ENCODE results near the gene DLGAP1.

DLGAP1 gene

DNA sequence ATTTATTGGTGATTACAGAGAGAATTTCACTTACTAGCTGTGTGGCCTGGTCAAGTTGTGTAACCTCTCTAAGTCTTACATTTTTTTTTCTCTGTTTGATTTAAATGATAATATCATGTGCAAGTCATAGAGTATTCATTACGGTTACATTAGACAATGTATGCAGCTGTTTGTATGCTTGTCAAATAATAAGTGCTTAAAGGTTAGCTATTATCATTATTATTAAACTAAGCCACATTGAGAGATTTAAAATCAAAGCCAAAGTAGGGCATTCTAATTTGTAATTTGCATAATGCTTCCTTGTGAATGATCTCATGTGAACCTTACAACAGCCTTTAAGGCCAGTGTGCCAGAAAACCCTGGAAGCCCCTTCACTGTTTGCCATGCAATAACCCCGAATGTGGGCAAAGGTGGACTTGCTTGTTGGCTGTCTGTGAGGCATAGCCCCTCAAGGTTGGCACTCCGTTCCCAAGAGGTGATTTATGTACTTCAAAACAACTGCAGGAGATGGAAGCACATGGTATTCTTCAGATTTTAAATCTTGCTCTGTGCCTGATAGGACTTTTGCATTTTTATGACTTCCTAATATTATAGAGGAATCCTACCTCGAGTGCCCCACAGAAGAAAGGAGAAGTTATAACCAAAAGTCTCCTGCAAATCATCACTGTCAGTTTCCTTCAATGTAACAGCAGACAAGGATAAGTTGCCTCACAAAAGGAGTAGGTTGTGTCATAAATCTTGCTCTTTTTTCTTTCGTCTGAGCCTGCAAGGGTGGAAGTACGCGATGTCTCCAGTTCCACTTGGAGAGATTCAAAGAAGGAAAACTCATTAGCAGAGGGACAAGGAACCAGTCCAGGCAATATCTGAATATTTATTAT, 733.1 kb downstream of the DLGAP1 start:
- ATAC-seq = no peak
- TF ChIP-seq ESRRG (CRISPR knock-in tag; IDR thresholded peaks at IDR 0.05) (no peak), BACH2 (CRISPR knock-in tag; IDR thresholded peaks at IDR 0.05; ENCODE audit: borderline replicate concordance) (no peak), TOX (CRISPR knock-in tag; IDR thresholded peaks at IDR 0.05; ENCODE audit: borderline replicate concordance) (no peak), RARB (CRISPR knock-in tag; IDR thresholded peaks at IDR 0.05) (no peak), PPARA (CRISPR knock-in tag; IDR thresholded peaks at IDR 0.05; ENCODE audit: borderline replicate concordance) (no peak), ZNF8 (CRISPR knock-in tag; IDR thresholded peaks at IDR 0.05) (no peak), ZFP3 (CRISPR knock-in tag; IDR thresholded peaks at IDR 0.05) (no peak), ZFP30 (CRISPR knock-in tag; IDR thresholded peaks at IDR 0.05) (no peak), ARNTL (CRISPR knock-in tag; IDR thresholded peaks at IDR 0.05; ENCODE audit: borderline replicate concordance, low read depth) (no peak), OSR1 (CRISPR knock-in tag; IDR thresholded peaks at IDR 0.05) (no peak), ISL1 (CRISPR knock-in tag; IDR thresholded peaks at IDR 0.05) (no peak), CSDC2 (CRISPR knock-in tag; IDR thresholded peaks at IDR 0.05) (no peak)

DNA sequence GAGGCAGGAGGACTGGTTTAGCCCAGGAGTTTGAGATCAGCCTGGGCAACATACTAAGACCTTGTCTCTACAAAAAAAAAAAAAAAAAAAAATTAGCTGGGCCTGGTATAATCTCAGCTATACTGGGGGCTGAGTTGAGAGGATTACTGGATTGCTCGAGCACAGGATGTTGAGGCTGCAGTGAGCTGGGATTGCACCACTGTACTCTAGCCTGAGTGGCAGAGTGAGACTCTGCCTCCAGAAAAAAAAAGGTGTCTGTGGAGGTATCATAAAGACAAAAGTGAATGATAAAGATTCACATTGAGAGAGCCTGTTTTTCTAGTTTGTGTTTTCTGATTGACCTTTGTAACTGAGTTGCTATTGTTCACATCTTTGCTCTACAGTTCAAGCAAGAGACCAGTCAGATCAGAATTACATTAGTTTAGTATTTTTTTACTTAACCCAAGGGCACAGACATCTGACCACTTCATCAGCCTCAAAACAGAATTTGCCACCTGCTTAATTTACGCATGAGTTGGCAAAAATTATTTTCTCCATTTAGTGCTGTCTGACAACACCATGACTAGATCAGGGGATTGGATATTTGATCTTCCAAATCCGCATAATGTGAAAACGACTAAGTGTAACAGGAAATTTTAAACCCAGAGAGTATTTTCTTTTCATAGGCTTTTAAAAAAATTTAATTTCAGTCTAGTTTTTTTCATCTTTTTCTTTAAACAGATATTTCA, 734.1 kb downstream of the DLGAP1 start:
- no peak for ATAC-seq
- TF ChIP-seq CSDC2 (CRISPR knock-in tag; IDR thresholded peaks at IDR 0.05) = no peak
- TF ChIP-seq ZNF565 (CRISPR knock-in tag; conservative IDR thresholded peaks at IDR 0.05; ENCODE audit: low read depth) = no peak
- TF ChIP-seq, protein P1, sequence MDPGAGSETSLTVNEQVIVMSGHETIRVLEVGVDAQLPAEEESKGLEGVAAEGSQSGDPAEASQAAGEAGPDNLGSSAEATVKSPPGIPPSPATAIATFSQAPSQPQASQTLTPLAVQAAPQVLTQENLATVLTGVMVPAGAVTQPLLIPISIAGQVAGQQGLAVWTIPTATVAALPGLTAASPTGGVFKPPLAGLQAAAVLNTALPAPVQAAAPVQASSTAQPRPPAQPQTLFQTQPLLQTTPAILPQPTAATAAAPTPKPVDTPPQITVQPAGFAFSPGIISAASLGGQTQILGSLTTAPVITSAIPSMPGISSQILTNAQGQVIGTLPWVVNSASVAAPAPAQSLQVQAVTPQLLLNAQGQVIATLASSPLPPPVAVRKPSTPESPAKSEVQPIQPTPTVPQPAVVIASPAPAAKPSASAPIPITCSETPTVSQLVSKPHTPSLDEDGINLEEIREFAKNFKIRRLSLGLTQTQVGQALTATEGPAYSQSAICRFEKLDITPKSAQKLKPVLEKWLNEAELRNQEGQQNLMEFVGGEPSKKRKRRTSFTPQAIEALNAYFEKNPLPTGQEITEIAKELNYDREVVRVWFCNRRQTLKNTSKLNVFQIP (CRISPR knock-in tag; IDR thresholded peaks at IDR 0.05; ENCODE audit: borderline replicate concordance, low read depth) = no peak
- TF ChIP-seq, protein P2, sequence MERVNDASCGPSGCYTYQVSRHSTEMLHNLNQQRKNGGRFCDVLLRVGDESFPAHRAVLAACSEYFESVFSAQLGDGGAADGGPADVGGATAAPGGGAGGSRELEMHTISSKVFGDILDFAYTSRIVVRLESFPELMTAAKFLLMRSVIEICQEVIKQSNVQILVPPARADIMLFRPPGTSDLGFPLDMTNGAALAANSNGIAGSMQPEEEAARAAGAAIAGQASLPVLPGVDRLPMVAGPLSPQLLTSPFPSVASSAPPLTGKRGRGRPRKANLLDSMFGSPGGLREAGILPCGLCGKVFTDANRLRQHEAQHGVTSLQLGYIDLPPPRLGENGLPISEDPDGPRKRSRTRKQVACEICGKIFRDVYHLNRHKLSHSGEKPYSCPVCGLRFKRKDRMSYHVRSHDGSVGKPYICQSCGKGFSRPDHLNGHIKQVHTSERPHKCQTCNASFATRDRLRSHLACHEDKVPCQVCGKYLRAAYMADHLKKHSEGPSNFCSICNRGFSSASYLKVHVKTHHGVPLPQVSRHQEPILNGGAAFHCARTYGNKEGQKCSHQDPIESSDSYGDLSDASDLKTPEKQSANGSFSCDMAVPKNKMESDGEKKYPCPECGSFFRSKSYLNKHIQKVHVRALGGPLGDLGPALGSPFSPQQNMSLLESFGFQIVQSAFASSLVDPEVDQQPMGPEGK (CRISPR knock-in tag; IDR thresholded peaks at IDR 0.05; ENCODE audit: borderline replicate concordance) = no peak
- TF ChIP-seq ZFP30 (CRISPR knock-in tag; IDR thresholded peaks at IDR 0.05) = no peak
- TF ChIP-seq ZNF70 (CRISPR knock-in tag; IDR thresholded peaks at IDR 0.05) = no peak
- TF ChIP-seq SNAI2 (CRISPR knock-in tag; IDR thresholded peaks at IDR 0.05) = no peak
- TF ChIP-seq ZNF8 (CRISPR knock-in tag; IDR thresholded peaks at IDR 0.05) = no peak
- TF ChIP-seq, protein P3, sequence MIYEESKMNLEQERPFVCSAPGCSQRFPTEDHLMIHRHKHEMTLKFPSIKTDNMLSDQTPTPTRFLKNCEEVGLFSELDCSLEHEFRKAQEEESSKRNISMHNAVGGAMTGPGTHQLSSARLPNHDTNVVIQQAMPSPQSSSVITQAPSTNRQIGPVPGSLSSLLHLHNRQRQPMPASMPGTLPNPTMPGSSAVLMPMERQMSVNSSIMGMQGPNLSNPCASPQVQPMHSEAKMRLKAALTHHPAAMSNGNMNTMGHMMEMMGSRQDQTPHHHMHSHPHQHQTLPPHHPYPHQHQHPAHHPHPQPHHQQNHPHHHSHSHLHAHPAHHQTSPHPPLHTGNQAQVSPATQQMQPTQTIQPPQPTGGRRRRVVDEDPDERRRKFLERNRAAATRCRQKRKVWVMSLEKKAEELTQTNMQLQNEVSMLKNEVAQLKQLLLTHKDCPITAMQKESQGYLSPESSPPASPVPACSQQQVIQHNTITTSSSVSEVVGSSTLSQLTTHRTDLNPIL (CRISPR knock-in tag; IDR thresholded peaks at IDR 0.05; ENCODE audit: low read depth) = no peak
- TF ChIP-seq ESRRG (CRISPR knock-in tag; IDR thresholded peaks at IDR 0.05) = no peak
- TF ChIP-seq BACH2 (CRISPR knock-in tag; IDR thresholded peaks at IDR 0.05; ENCODE audit: borderline replicate concordance) = no peak

DNA sequence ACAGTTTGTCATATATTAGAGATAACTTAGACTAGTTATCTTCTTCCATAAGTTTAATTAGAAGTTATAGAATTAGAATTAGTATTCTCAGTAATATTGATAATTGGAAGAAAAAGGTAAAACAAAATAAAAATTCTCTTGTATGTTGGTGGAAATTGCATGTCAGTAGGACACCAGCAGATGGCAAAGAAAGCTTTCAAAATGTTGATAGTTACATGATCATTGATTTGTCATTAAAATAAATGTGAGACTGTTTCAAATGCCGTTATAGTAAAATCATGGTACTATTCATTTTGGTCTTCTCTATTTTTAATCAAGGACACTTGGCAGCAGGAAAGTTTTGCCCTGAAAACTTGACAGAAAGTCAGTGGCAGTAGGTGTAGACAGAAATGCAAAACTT, 734.9 kb downstream of the DLGAP1 start:
- TF ChIP-seq ZNF565 (CRISPR knock-in tag; conservative IDR thresholded peaks at IDR 0.05; ENCODE audit: low read depth) (no peak), ZFP3 (CRISPR knock-in tag; IDR thresholded peaks at IDR 0.05) (no peak), CSDC2 (CRISPR knock-in tag; IDR thresholded peaks at IDR 0.05) (no peak), PPARA (CRISPR knock-in tag; IDR thresholded peaks at IDR 0.05; ENCODE audit: borderline replicate concordance) (no peak), ESRRG (CRISPR knock-in tag; IDR thresholded peaks at IDR 0.05) (no peak), OSR1 (CRISPR knock-in tag; IDR thresholded peaks at IDR 0.05) (no peak), RARB (CRISPR knock-in tag; IDR thresholded peaks at IDR 0.05) (no peak), ARNTL (CRISPR knock-in tag; IDR thresholded peaks at IDR 0.05; ENCODE audit: borderline replicate concordance, low read depth) (no peak)
- TF ChIP-seq, protein P2 (CRISPR knock-in tag; IDR thresholded peaks at IDR 0.05; ENCODE audit: borderline replicate concordance) = no peak
- no peak for ATAC-seq

Measured in SK-N-SH treated with all-trans-retinoic acid at 6 μM for 48 hours (cell line).